GM23338 (cell line): ENCODE data around the gene WDR41. TPM values are rescaled to one million over a fixed set of nuclear protein-coding genes. Genes with fewer than 3 reads are reported as not detected.
A peak's percentile ranks its signal among the peaks of the same experiment; 100 is the strongest.

Source experiments
- ATAC-seq: fragments of 200-7000 bp; cut with Tn5 transposase; 3 replicates; pipeline ENCODE4 v1.9.1; 2020
- DNase-seq: peaks from one replicate; pipeline ENCODE4 v3.0.0-alpha.2; 2015; ENCODE audit warnings: low spot score
- H2AFZ ChIP-seq: fragments of 200-600 bp; sonication (generic); 2 replicates; pipeline ENCODE4 v1.8.0; 2016; ENCODE audit warnings: antibody characterized with exemption, mild to moderate bottlenecking, moderate library complexity
- H3F3A ChIP-seq: fragments of 200-600 bp; sonication (generic); replicated peaks from 2 replicates; pipeline ENCODE4 v1.8.0; 2017; ENCODE audit warnings: antibody characterized with exemption, mixed run types, low read depth
- H3K27ac ChIP-seq: fragments of 200-600 bp; sonication (generic); 2 replicates; pipeline ENCODE4 v1.6.1; 2016; ENCODE audit warnings: low read depth
- H3K27me3 ChIP-seq: fragments of 200-600 bp; sonication (generic); 2 replicates; pipeline ENCODE4 v1.8.0; 2016; ENCODE audit warnings: mild to moderate bottlenecking, mixed run types, moderate library complexity; ENCODE audit not compliant: insufficient read depth
- H3K36me3 ChIP-seq: fragments of 200-600 bp; sonication (generic); 2 replicates; pipeline ENCODE4 v1.8.0; 2016; ENCODE audit warnings: mild to moderate bottlenecking; ENCODE audit not compliant: insufficient read depth
- H3K4me1 ChIP-seq: fragments of 200-600 bp; sonication (generic); 2 replicates; pipeline ENCODE4 v1.8.0; 2016; ENCODE audit warnings: mild to moderate bottlenecking, moderate library complexity; ENCODE audit not compliant: insufficient read depth
- H3K4me2 ChIP-seq: fragments of 200-600 bp; sonication (generic); 2 replicates; pipeline ENCODE4 v1.7.1; 2017; ENCODE audit warnings: mixed run types
- H3K4me3 ChIP-seq: fragments of 200-600 bp; sonication (generic); 2 replicates; pipeline ENCODE4 v1.6.1; 2016; ENCODE audit warnings: mixed run types
- H3K79me2 ChIP-seq: fragments of 200-600 bp; sonication (generic); replicated peaks from 2 replicates; pipeline ENCODE4 v1.8.0; 2017; ENCODE audit warnings: mild to moderate bottlenecking; ENCODE audit not compliant: insufficient read depth
- H3K9me2 ChIP-seq: fragments of 200-600 bp; sonication (generic); 2 replicates; pipeline ENCODE4 v1.8.0; 2017; ENCODE audit not compliant: insufficient read depth
- H4K20me1 ChIP-seq: fragments of 200-600 bp; sonication (generic); replicated peaks from 2 replicates; pipeline ENCODE4 v1.8.0; 2017; ENCODE audit warnings: mild to moderate bottlenecking; ENCODE audit not compliant: insufficient read depth
- H3K27ac Mint-ChIP-seq: 2 replicates; pipeline ENCODE4 v1.8.0; 2020; ENCODE audit warnings: inconsistent platforms, mild to moderate bottlenecking, moderate library complexity, mixed read lengths
- H3K27me3 Mint-ChIP-seq: 3 replicates; pipeline ENCODE4 v1.8.0; 2022; ENCODE audit warnings: low read depth, mild to moderate bottlenecking, moderate library complexity, mixed read lengths, inconsistent platforms; ENCODE audit not compliant: insufficient read depth, poor library complexity
- H3K36me3 Mint-ChIP-seq: 3 replicates; pipeline ENCODE4 v1.8.0; 2021; ENCODE audit warnings: low read depth, mild to moderate bottlenecking, inconsistent platforms, moderate library complexity, mixed read lengths
- H3K4me1 Mint-ChIP-seq: 3 replicates; pipeline ENCODE4 v1.8.0; 2020; ENCODE audit warnings: mild to moderate bottlenecking, inconsistent platforms, mixed read lengths
- H3K4me3 Mint-ChIP-seq: 3 replicates; pipeline ENCODE4 v1.8.0; 2021; ENCODE audit warnings: moderate library complexity, mild to moderate bottlenecking, inconsistent platforms, mixed read lengths
- H3K9me3 Mint-ChIP-seq: 3 replicates; pipeline ENCODE4 v1.8.0; 2020; ENCODE audit warnings: moderate library complexity, mild to moderate bottlenecking, inconsistent platforms, mixed read lengths
- CREB1 ChIP-seq: fragments of 250-450 bp; sonication (Bioruptor Pico); IDR thresholded peaks from 2 replicates; pipeline ENCODE4 v1.5.0; 2020; ENCODE audit warnings: low read depth, mild to moderate bottlenecking, moderate library complexity
- EZH2 ChIP-seq: fragments of 200-600 bp; sonication (generic); IDR thresholded peaks from one replicate; pipeline ENCODE4 v1.8.0; 2017; ENCODE audit warnings: antibody characterized with exemption, mild to moderate bottlenecking, low read depth; ENCODE audit not compliant: unreplicated experiment
- EZH2phosphoT487 ChIP-seq: fragments of 200-600 bp; sonication (generic); IDR thresholded peaks from one replicate; pipeline ENCODE4 v1.8.1; 2018; ENCODE audit warnings: antibody characterized with exemption; ENCODE audit not compliant: unreplicated experiment
- JUNB ChIP-seq: IDR thresholded peaks from one replicate; pipeline ENCODE4 v1.6.1; 2016; ENCODE audit warnings: antibody characterized with exemption; ENCODE audit not compliant: unreplicated experiment
- NANOG ChIP-seq: IDR thresholded peaks from 2 replicates; pipeline ENCODE4 v1.6.1; 2016; ENCODE audit warnings: antibody characterized with exemption, borderline replicate concordance
- POLR2AphosphoS5 ChIP-seq: IDR thresholded peaks from 2 replicates; pipeline ENCODE4 v1.6.1; 2016; ENCODE audit warnings: antibody characterized with exemption, low read depth
- STAT1 ChIP-seq: IDR thresholded peaks from one replicate; pipeline ENCODE4 v1.6.1; 2016; ENCODE audit warnings: antibody characterized with exemption; ENCODE audit not compliant: unreplicated experiment
- ZNF114 ChIP-seq: fragments of 250-450 bp; sonication (Bioruptor Pico); IDR thresholded peaks from 2 replicates; pipeline ENCODE4 v1.5.0; 2020; ENCODE audit warnings: mild to moderate bottlenecking, moderate library complexity
- ZNF331 ChIP-seq: fragments of 250-450 bp; sonication (Bioruptor Pico); IDR thresholded peaks from 2 replicates; pipeline ENCODE4 v1.5.0; 2020; ENCODE audit warnings: low read depth, mild to moderate bottlenecking, moderate library complexity
- polyA plus RNA-seq: library from polyadenylated mRNA; unstranded; fragments of >200 nt; fragmentation: Nextera tagmentation; extraction: Ambion mirVana; gene quantifications from 2 replicates; pipeline ENCODE4 v1.2.1, GENCODE V29; 2016
- total RNA-seq: library from RNA; depleted of rRNA; stranded (reverse); fragments of >200 nt; shearing (Covaris generic); gene quantifications from 2 replicates; pipeline ENCODE4 v1.2.3, GENCODE V29; 2014
- TF ChIP-seq, protein P1 (sequence below): fragments of 250-450 bp; sonication (Bioruptor Pico); IDR thresholded peaks from 2 replicates; pipeline ENCODE4 v1.5.0; 2020; ENCODE audit warnings: mild to moderate bottlenecking, moderate library complexity
- TF ChIP-seq, protein P2 (sequence below): IDR thresholded peaks from one replicate; pipeline ENCODE4 v1.6.1; 2018; ENCODE audit warnings: antibody characterized with exemption; ENCODE audit not compliant: unreplicated experiment
- TF ChIP-seq, protein P3 (sequence below): IDR thresholded peaks from 2 replicates; pipeline ENCODE4 v1.6.1; 2016; ENCODE audit warnings: antibody characterized with exemption
- TF ChIP-seq, protein P4 (sequence below), 2 experiments: fragments of 200-600 bp in 1 of 2; sonication (generic) in 1 of 2; conservative IDR thresholded peaks; 2 replicates each; pipeline versions ENCODE4 v1.5.1 to v1.6.1; 2016 to 2017; ENCODE audit warnings: antibody characterized with exemption in 2 of 2, low read depth in 2 of 2, mild to moderate bottlenecking in 2 of 2, moderate library complexity in 1 of 2

Gene WDR41
- total and polyA plus RNA-seq, 2 experiments from 2014 or later = 19.1 to 40.4 TPM

DNA sequence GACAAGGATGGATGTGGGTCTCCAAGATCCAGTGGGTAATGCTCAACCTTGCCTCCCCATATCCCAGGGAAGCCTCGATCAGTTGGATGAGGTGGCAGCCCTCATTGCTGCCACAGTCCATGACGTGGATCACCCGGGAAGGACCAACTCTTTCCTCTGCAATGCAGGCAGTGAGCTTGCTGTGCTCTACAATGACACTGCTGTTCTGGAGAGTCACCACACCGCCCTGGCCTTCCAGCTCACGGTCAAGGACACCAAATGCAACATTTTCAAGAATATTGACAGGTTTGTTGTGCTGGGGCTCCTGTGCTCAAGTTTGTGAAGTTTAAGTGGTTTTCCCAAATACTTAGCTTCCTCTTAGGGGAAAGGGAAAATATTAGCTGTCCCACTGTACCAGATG is 74.0 kb downstream of the WDR41 start:
- Histone ChIP-seq H3K79me2 (no peaks in the 10 kb centered on the region), H3K36me3 (no peaks in the 10 kb centered on the region), H3F3A (no peaks in the 10 kb centered on the region), H3K4me1 (no peaks in the 10 kb centered on the region), H3K4me2 (no peak overlapping the region), H3K27ac (no peak overlapping the region), H3K4me3 (no peak overlapping the region), H3K9me2 (no peaks in the 10 kb centered on the region), H3K27me3 (no peaks in the 10 kb centered on the region), H2AFZ (no peak overlapping the region), H4K20me1 (no peaks in the 10 kb centered on the region)
- ATAC-seq (peak; percentile 52), DNase-seq (no peak)
- Mint-ChIP-seq H3K36me3 (no peaks in the 10 kb centered on the region), H3K27ac (no peak overlapping the region), H3K9me3 (no peaks in the 10 kb centered on the region), H3K4me3 (no peak overlapping the region), H3K4me1 (peaks cover 4% of the 10 kb centered on the region; the same call in 2 of the 3 replicates), H3K27me3 (peaks cover 4% of the 10 kb centered on the region)
- TF ChIP-seq STAT1 (no peak), CREB1 (CRISPR knock-in tag) (no peak), EZH2phosphoT487 (no peak), EZH2 (no peak), ZNF331 (CRISPR knock-in tag) (no peak), JUNB (no peak), NANOG (no peak), ZNF114 (CRISPR knock-in tag) (no peak), POLR2AphosphoS5 (no peak)
- TF ChIP-seq, protein P1, sequence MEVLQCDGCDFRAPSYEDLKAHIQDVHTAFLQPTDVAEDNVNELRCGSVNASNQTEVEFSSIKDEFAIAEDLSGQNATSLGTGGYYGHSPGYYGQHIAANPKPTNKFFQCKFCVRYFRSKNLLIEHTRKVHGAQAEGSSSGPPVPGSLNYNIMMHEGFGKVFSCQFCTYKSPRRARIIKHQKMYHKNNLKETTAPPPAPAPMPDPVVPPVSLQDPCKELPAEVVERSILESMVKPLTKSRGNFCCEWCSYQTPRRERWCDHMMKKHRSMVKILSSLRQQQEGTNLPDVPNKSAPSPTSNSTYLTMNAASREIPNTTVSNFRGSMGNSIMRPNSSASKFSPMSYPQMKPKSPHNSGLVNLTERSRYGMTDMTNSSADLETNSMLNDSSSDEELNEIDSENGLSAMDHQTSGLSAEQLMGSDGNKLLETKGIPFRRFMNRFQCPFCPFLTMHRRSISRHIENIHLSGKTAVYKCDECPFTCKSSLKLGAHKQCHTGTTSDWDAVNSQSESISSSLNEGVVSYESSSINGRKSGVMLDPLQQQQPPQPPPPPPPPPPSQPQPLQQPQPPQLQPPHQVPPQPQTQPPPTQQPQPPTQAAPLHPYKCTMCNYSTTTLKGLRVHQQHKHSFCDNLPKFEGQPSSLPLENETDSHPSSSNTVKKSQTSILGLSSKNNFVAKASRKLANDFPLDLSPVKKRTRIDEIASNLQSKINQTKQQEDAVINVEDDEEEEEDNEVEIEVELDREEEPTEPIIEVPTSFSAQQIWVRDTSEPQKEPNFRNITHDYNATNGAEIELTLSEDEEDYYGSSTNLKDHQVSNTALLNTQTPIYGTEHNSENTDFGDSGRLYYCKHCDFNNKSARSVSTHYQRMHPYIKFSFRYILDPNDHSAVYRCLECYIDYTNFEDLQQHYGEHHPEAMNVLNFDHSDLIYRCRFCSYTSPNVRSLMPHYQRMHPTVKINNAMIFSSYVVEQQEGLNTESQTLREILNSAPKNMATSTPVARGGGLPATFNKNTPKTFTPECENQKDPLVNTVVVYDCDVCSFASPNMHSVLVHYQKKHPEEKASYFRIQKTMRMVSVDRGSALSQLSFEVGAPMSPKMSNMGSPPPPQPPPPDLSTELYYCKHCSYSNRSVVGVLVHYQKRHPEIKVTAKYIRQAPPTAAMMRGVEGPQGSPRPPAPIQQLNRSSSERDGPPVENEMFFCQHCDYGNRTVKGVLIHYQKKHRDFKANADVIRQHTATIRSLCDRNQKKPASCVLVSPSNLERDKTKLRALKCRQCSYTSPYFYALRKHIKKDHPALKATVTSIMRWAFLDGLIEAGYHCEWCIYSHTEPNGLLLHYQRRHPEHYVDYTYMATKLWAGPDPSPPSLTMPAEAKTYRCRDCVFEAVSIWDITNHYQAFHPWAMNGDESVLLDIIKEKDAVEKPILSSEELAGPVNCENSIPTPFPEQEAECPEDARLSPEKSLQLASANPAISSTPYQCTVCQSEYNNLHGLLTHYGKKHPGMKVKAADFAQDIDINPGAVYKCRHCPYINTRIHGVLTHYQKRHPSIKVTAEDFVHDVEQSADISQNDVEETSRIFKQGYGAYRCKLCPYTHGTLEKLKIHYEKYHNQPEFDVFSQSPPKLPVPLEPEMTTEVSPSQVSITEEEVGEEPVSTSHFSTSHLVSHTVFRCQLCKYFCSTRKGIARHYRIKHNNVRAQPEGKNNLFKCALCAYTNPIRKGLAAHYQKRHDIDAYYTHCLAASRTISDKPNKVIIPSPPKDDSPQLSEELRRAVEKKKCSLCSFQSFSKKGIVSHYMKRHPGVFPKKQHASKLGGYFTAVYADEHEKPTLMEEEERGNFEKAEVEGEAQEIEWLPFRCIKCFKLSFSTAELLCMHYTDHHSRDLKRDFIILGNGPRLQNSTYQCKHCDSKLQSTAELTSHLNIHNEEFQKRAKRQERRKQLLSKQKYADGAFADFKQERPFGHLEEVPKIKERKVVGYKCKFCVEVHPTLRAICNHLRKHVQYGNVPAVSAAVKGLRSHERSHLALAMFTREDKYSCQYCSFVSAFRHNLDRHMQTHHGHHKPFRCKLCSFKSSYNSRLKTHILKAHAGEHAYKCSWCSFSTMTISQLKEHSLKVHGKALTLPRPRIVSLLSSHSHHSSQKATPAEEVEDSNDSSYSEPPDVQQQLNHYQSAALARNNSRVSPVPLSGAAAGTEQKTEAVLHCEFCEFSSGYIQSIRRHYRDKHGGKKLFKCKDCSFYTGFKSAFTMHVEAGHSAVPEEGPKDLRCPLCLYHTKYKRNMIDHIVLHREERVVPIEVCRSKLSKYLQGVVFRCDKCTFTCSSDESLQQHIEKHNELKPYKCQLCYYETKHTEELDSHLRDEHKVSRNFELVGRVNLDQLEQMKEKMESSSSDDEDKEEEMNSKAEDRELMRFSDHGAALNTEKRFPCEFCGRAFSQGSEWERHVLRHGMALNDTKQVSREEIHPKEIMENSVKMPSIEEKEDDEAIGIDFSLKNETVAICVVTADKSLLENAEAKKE (CRISPR knock-in tag) = no peak
- TF ChIP-seq, protein P2, sequence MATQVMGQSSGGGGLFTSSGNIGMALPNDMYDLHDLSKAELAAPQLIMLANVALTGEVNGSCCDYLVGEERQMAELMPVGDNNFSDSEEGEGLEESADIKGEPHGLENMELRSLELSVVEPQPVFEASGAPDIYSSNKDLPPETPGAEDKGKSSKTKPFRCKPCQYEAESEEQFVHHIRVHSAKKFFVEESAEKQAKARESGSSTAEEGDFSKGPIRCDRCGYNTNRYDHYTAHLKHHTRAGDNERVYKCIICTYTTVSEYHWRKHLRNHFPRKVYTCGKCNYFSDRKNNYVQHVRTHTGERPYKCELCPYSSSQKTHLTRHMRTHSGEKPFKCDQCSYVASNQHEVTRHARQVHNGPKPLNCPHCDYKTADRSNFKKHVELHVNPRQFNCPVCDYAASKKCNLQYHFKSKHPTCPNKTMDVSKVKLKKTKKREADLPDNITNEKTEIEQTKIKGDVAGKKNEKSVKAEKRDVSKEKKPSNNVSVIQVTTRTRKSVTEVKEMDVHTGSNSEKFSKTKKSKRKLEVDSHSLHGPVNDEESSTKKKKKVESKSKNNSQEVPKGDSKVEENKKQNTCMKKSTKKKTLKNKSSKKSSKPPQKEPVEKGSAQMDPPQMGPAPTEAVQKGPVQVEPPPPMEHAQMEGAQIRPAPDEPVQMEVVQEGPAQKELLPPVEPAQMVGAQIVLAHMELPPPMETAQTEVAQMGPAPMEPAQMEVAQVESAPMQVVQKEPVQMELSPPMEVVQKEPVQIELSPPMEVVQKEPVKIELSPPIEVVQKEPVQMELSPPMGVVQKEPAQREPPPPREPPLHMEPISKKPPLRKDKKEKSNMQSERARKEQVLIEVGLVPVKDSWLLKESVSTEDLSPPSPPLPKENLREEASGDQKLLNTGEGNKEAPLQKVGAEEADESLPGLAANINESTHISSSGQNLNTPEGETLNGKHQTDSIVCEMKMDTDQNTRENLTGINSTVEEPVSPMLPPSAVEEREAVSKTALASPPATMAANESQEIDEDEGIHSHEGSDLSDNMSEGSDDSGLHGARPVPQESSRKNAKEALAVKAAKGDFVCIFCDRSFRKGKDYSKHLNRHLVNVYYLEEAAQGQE = no peak
- TF ChIP-seq, protein P3, sequence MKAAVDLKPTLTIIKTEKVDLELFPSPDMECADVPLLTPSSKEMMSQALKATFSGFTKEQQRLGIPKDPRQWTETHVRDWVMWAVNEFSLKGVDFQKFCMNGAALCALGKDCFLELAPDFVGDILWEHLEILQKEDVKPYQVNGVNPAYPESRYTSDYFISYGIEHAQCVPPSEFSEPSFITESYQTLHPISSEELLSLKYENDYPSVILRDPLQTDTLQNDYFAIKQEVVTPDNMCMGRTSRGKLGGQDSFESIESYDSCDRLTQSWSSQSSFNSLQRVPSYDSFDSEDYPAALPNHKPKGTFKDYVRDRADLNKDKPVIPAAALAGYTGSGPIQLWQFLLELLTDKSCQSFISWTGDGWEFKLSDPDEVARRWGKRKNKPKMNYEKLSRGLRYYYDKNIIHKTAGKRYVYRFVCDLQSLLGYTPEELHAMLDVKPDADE = no peak
- TF ChIP-seq, protein P4, sequence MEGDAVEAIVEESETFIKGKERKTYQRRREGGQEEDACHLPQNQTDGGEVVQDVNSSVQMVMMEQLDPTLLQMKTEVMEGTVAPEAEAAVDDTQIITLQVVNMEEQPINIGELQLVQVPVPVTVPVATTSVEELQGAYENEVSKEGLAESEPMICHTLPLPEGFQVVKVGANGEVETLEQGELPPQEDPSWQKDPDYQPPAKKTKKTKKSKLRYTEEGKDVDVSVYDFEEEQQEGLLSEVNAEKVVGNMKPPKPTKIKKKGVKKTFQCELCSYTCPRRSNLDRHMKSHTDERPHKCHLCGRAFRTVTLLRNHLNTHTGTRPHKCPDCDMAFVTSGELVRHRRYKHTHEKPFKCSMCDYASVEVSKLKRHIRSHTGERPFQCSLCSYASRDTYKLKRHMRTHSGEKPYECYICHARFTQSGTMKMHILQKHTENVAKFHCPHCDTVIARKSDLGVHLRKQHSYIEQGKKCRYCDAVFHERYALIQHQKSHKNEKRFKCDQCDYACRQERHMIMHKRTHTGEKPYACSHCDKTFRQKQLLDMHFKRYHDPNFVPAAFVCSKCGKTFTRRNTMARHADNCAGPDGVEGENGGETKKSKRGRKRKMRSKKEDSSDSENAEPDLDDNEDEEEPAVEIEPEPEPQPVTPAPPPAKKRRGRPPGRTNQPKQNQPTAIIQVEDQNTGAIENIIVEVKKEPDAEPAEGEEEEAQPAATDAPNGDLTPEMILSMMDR (conservative IDR thresholded peaks at IDR 0.05; ENCODE audit: low read depth in 2 of 2) = no peak
